Myocyte (in vitro differentiated cells): ENCODE data around the gene PLA2G1B. TPM values are rescaled to one million over a fixed set of nuclear protein-coding genes. Genes with fewer than 3 reads are reported as not detected.
"Not testable (repeated sequence)": the region's sequence is repeated elsewhere in the genome, so short reads cannot be mapped to it uniquely, and the experiment has no call there.

Experiments used
- DNase-seq: peaks from one replicate; pipeline ENCODE4 v3.0.0-alpha.2; 2012; ENCODE audit warnings: low read depth
- total RNA-seq: library from RNA; depleted of rRNA; stranded (reverse); fragments of >200 nt; gene quantifications from 2 replicates; pipeline ENCODE4 v1.2.3, GENCODE V29; 2014

The PLA2G1B gene
- total RNA-seq, 1 donor from 2014 or later: not detected

GRCh38 chr12:120359128-120359527, 31.5 kb upstream of the PLA2G1B start:
- DNase-seq: no peak

- no peak for DNase-seq
These were observed 31.0 kb upstream of the PLA2G1B start for GRCh38 chr12:120358412-120359100.

GRCh38 chr12:120357104-120357503, 29.5 kb upstream of the PLA2G1B start:
- no peak for DNase-seq

DNA sequence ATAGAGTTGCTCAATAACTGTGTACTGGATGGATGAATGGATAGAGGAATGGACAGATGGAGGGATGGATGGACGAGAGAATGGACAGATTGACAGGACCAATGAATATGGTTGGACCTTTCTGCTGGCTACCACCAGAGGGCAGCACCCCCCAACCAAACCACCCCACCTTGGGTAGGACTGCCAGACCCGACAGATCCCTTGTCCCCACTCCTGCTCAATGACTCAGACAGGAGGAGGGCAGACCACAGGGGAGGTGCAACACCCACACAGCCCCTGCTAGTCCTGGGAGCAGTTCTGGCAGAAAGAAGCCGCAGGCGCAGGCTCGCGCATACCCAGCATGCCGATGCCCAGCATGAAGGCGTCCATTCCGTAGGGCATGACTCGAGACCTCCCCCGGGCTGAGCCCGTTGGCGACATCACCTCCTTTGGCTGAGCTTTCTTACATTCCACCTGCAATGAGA, 29.0 kb upstream of the PLA2G1B start:
- DNase-seq: peak; percentile 93

DNA sequence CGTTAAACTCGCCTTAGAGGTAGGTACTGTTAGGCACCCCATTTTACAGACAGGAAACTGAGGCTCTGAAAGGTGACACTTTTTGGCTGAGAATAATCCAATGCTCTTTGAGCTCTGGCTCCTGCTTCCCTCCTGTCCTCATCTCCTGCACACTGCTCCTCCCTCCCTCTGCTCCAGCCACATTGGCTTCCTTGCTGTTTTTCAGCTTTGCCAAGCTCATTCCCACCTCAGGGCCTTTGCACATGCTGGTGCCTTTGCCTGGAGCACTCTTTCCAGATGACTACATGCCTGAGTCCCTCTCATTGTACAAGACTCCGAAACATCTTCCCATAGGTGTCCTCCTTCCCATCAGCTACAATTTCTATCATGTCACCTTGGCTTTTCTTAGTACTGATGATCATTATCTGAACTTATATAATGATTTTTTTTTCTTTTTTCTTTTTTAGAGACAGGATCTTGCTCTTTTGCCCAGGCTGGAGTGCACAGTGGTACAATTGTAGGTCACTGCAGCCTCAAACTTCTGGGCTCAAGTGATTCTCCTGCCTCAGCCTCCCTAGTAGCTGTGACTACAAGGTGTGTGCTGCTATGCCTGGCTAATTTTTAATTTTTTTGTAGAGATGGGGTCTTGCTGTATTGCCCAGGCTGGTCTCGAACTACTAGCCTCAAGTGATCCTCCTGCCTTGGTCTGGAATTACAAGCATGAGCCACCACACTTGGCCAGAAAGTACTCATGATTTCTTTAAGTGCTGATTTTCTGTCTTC, 26.2 kb upstream of the PLA2G1B start:
- DNase-seq: no peak

- DNase-seq: no peak
These were observed 25.6 kb upstream of the PLA2G1B start for GRCh38 chr12:120353136-120353535.

GRCh38 chr12:120352117-120352516, 24.5 kb upstream of the PLA2G1B start:
- peak; percentile 10 for DNase-seq

DNA sequence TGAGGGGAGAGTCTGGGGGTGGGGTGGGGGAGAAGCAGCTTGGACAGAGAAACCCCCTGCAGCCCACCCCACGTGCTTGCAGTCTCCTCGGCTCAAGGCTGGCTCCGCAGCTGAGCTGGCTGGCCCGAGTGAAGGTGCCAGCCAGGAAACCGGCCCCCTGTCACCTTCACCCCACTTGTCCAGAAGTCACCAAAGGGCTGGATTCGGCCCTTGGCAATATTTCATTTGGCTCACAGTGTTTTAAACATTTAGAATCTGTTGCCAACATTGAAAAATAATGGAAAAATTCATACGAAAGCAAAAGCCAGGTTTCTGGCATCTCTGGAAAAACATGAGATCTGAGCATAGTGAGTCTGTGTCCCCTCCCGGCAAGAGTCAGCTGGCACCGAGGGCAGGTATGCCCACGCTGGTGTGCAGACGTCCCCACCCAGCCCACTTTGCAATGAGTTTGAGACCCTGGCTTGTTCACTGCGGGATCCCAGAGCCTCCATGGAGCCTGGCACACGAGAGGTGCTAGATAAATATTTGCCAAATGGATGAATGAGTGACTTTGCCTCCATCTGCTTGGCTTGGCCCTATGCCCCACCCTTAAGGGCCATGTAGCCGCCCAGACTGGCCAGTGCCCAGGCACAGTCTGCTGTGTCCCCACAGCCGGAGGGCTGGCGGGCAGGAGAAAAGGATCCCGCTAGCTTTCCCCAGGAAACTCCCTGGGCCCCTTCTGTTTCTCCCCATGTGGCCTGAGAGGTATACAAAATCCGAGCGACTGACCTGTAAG, 23.2 kb upstream of the PLA2G1B start:
- DNase-seq: no peak

DNA sequence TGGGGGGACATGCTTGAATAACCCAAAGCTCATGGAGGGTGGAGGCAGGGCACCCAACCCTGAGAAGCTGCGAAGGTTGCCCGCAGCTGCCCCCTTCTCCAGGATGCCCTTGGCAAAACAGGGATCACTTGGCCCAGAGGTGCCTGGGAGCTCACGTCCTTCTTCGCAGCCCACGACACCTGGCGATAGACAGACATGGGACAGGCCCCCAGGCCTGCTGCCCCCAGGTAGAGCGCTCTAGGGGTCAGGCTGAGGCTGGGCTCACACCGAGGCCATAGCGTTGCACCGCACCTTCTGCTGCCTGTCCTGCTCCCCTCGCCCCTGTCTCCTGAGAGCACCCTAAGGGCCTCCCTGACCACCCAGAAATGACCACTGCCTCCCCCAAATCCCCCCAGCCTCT, 20.2 kb upstream of the PLA2G1B start:
- no peak for DNase-seq

DNA sequence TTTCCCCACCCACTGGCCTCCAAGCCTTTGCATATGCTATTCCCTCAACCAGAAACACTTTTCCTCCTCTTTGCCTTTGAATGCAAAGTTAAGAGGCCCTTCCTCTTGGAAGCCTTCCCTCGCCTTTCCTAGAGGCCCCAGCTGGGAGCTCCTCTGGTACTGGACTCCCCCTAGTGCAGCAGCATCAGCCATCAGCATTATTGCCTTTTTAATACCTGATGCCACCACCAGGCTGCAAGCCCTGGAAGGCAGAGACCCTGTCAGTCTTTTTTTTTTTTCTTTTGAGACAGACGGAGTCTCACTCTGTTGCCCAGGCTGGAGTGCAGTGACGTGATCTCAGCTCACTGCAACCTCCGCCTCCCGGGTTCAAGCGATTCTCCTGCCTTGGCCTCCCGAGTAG, 19.1 kb upstream of the PLA2G1B start:
- DNase-seq: no peak

DNA sequence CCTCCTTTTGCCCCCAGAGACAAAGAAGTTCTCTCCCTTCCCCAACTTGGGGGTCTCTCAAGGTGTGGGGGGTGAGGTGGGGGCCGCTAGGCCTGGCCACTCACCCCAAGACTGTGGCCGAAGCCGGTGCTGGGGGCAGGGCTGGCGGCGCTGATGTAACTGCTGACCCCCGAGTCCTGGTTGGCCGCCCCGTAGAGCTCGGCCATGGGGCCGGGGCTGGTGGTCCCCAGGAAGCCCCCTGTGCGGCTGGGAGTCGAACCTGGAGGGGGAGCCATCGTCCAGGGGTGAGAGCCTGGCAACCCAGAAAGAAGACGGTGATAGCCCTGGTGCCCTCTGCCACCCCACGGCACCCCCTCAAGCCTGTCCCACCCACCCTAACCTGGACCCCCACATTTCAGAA, 18.5 kb upstream of the PLA2G1B start:
- DNase-seq: no peak

- no peak for DNase-seq
These were observed 16.1 kb upstream of the PLA2G1B start for GRCh38 chr12:120343692-120344091.

GRCh38 chr12:120343039-120343537, 15.5 kb upstream of the PLA2G1B start:
- no peak for DNase-seq

GRCh38 chr12:120342175-120343038, 14.8 kb upstream of the PLA2G1B start:
- DNase-seq: no peak

DNA sequence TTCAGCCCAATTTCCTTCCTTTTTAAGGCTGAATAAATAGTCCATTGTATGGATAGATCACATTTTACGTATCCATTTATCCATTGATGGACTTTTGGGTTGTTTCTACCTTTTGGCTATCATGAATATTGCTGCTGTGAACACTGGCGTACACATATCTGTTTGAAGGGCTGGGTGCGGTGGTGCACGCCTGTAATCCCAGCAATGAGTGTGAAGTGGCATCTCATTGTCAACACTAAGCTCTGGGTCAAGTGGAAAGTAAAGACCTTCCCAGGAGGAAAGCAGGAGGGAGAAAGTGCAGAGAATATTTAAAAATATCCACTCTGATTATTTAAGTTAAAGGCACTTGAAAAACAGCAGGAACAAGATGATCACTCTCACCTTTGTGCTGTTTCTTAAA, 11.7 kb upstream of the PLA2G1B start:
- no peak for DNase-seq

- no peak for DNase-seq
These were observed 10.2 kb upstream of the PLA2G1B start for GRCh38 chr12:120337730-120338129.

DNA sequence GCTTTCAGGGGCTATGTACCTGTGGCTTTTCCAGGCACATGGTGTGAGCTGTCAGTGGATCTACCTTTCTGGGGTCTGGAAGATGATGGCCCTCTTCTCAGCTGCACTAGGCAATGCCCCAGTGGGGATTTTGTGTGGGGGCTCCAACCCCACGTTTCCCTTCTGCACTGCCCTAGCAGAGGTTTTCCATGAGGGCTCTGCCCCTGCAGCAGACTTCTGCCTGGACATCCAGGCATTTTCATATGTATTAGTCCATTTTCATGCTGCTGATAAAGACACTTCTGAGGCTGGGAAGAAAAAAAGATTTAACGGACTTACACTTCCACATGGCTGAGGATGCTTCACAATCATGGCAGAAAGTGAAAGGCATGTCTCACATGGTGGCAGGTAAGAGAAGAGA, 8.8 kb upstream of the PLA2G1B start:
- DNase-seq: not testable (repeated sequence)

- DNase-seq: peak; percentile 65
These were observed 7.9 kb upstream of the PLA2G1B start for GRCh38 chr12:120335447-120335846.

- no peak for DNase-seq
These were observed 4.9 kb upstream of the PLA2G1B start for GRCh38 chr12:120332523-120332922.

DNA sequence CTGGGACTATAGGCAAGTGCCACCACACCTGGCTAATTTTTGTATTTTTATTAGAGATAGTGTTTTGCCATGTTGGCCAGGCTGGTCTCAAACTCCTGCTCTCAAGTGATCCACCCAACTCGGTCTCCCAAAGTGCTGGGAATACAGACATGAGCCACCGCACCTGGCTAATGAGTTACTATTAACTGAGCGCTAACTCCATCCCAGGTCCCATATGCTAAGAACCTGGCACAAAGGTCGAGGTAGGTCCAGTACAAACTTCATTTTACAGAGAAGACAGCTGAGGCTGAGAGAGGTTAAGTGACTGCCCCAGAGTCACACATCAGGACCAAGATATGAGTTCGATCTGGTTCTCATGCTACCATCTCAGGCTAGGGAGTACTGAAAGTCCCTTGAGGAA, 4.5 kb upstream of the PLA2G1B start:
- DNase-seq: no peak

- no peak for DNase-seq
These were observed 3.8 kb upstream of the PLA2G1B start for GRCh38 chr12:120331390-120331789.
